GM21619 (cell line): ENCODE results near the gene NARF.
"Not testable (repeated sequence)": the region's sequence is repeated elsewhere in the genome, so short reads cannot be mapped to it uniquely, and the experiment has no call there.

Experiments
- ATAC-seq: cut with Tn5 transposase; IDR thresholded peaks from one replicate; pipeline ENCODE4 v1.9.1; 2021; ENCODE audit not compliant: unreplicated experiment

Gene NARF

DNA sequence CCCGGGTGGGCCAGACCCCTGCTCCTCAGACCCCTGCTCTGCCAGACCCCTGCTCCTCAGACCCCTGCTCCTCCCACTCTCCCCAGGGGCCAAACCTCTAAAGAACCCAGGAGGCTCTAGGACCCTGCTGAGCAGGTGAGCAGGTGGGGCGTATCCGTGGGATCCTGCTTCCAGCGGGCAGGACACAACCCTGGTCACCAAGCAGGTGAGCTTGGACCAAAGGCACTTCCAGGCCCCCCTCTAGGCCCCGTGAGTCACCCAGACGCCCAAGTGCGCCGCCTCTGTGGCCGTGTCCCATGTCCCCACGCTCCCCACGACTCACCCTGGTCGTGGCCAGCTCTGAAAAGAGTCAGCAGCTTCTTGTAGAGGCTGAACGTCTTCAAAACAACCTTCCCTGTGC, 13.0 kb upstream of the NARF start:
- no peak for ATAC-seq

DNA sequence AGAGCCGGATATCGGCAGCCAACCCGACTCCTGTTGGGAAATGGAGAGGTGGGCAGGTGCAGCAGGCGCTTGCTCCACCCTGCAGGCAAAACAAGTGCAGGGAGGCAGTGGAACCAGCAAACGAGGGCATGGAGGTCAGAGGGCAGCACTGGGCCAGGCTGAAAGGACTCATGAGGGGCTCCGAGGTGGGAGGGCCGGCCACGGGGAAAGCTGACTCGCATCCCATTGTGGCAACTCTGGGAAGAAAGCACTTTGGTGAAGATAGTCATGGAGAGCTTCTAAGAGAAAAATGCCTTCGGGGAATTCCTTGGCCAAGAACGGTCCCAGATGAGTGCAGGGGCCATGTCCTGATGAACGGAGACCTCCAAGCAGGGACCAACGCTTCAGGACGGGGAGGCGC, 12.4 kb upstream of the NARF start:
- no peak for ATAC-seq

DNA sequence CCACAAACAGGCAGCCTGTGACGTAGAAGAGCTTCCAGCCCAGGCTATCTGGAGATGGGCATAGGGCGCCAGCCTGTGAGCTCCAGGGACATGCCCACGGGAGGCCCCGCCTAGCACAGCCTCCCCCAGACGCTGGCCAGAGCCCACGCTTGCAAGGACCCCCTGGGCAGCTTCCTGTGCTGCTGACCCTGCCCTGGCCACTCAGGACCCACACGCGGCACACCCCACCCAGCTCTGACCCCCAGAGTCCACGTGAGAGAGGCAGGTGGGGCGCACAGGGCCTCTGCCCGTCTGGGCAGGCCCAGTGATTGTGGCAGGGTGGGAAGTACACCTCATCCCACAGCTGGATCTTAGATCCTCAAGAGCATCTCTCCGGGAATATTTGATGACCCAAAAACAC, 11.9 kb upstream of the NARF start:
- no peak for ATAC-seq

DNA sequence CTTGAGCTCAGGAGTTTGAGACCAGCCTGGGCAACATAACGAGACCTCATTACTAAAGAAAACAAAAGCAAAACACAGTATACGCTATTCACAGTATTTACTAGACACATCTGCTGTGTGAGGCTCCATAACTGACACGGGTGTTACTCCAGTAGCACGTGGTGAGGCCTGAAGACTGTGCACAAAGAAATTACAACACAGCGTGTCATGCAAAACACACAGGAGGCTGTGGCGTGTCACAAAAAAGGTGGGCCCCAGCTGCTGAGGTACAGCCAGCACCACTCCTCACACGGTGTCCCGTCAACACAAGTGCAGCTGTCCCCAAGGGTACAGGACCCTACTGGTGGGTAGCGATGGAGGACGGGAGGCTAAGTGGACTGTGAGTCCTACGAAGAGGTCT, 10.7 kb upstream of the NARF start:
- ATAC-seq = no peak

DNA sequence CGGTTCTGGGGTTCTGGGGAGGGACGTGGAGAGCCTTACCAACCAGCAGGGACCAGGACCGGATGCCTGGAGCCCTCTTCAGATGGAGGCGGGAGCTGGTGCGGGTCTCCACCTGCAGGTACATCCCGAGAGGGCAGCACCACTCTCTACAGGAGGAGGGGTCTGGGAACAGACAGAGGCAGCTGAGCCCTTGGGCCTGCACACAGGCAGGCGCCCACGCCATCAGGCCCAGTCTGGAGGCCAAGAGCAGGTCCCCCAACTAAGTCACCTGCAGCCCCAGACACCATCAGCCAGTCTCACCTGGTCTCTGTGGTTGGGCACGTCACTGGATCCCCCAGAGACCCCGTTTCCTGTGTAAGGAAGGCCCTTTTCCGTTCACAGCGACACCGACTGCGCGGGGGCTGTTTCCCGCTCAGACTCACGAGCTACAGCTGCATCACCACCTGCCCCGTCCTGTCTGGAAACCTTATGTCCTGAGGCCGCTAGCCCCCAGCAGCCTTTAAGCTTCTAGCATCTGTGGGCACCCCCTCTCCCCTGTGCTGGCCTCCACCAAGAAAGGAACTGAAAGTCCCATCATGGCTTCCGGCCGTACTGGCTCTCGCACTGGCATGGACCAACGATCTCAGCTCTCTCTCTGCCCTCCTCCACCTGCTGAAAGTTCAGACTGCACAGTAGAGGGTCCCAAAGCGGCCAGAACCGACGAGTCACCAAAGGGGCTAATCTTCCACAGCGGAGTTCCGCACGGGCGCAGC, 9.2 kb upstream of the NARF start:
- peak; percentile 52 for ATAC-seq

DNA sequence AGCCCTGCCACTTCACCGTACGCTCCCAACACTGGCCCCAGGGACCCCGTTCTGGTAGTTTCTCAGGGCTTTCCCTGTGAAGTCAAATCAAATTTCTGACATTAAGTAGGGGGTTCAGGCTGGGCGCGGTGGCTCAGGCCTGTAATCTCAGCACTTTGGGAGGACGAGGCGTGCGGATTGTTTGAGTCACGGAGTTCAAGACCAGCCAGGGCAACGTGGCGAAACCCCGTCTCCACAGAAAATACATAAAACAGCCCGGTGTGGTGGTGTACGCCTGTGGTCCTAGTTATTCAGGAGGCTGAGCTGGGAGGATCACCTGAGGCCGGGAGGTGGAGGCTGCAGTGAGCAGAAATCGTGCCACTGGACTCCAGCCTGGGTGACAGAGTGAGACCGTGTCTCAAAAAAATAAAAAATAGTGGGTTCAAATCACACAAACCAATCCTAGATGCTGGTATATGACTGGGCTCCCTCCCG, 8.6 kb upstream of the NARF start:
- no peak for ATAC-seq

DNA sequence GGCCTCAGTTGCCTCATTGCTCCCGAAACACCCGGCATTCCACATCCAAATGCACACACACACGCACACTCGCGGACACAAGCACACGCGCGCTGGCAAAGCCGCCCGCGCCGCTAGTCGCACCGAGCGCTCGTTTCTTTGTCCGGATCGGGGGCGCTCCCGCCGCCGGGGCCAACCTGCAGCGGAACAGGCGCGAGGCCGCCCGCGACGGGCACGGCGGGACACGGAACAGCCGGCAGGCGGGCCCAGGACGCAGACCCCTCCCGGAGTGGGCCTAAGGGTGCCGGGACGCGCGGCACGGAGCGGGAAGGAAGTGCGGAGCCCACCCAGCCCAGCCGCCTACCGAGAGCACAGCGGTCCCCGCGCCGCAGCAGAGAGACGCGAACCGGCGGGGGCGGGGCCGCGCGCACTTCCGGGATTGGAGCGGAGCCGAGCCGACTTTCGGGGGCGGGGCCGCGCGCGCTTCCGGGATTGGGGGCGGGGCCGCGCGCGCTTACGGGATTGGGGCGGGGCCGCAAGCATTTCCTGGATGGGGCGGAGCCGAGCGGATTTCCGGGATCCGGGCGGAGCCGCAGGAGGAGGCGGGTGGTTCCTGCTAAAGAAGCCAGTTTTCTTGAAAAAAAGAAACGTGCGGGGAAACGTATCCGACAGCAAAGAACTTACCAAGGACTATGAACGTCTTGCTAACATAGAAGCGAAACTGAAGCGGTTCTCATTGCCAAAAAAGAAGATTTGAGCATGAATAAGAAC, 8.0 kb upstream of the NARF start, which contains the start of gene CYBC1:
Gene CYBC1 (minus strand): TSS at position 396 of the 750 bp plus-strand sequence. CDS start 1,498 bp downstream, outside the sequence.
- peak; percentile 59 for ATAC-seq

DNA sequence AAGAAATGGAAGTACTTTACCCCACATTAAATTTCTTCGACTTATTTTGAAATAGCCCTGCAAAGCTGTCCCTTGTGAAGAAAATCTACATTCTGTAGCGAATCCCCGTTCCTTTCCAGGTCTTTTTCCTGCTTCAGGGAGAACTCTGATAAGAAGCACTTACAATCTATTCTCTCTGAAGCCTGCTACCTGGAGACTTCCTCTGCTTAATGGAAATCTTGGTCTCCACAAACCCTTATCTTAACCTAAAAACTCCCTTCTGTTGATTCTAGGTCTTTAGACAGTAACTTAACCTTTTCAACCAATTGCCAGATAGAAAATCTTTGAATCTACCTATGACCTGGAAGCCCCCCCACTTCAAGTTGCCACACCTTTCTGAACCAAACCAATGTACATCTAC, 6.4 kb upstream of the NARF start:
- ATAC-seq = no peak

DNA sequence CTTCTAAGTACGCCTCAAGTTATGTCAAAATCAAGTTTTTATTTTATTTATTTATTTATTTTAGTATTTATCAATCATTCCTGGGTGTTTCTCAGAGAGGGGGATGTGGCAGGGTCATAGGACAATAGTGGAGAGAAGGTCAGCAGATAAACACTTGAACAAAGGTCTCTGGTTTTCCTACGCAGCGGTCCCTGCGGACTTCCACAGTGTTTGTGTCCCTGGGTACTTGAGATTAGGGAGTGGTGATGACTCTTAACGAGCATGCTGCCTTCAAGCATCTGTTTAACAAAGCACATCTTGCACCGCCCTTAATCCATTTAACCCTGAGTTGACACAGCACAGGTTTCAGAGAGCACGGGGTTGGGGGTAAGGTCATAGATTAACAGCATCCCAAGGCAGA, 5.4 kb upstream of the NARF start:
- ATAC-seq = not testable (repeated sequence)

DNA sequence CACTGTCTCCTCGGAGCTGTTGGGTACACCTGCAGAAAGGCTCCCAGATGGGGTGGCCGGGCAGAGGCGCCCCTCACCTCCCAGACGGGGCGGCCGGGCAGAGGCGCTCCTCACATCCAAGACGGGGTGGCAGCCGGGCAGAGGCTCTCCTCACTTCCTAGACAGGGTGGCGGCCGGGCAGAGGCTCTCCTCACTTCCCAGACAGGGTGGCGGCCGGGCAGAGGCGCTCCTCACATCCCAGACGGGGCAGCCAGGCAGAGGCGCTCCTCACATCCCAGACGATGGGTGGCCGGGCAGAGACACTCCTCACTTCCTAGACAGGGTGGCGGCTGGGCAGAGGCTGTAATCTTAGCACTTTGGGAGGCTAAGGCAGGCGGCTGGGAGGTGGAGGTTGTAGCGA, 4.8 kb upstream of the NARF start:
- not testable (repeated sequence) for ATAC-seq

DNA sequence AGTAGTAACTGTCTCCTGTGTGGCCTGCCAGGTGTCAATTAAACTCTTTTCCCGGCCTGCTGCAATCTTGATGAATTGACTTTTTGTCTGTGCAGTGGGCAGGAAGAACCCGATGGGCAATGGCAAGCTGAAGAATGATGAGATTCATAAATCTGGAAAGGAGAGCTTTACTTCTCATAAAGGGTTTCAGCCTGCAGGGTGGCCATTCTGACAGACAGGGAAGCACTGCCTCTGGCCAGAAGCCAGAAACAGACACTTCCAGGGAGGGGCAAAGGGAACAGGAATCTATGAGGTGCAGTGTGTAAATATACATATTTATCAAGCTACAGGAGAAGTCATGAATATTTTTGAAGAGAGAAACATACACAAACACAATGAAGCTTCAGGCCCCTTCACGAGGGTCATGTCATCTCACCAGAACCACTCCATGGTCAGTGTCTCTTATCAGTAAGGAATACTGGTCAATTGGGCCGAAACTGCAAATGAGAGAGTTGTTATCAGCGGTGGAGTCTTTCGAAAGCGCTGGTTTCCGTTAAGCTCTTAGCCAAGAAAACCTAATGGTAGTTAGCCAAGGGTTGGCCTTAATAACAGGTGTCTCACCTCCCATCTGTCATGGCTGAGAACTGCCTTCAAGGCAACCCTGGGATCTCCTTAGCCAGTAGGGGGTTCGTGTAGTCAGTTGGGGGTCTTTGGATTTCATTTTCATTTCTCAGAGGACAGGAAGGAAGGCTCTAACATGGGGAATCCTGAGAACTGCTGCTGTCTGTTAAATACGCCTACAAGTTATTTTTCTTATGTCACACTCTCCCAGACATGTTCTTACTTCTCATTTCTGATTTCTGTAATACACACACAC, 1.2 kb upstream of the NARF start:
- ATAC-seq = no peak

DNA sequence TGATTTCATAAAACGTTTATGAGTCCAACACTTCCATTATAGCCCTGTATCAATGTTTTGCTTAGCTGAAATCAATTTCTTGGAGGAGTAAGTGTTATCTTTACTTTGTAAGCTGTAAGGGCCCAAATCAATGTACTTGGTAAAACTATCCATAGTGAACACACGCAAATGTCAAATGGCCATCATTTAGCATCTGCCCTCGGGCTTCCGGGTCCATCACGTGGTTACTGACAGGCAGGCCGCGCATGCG, 687 bp upstream of the NARF start:
- no peak for ATAC-seq

DNA sequence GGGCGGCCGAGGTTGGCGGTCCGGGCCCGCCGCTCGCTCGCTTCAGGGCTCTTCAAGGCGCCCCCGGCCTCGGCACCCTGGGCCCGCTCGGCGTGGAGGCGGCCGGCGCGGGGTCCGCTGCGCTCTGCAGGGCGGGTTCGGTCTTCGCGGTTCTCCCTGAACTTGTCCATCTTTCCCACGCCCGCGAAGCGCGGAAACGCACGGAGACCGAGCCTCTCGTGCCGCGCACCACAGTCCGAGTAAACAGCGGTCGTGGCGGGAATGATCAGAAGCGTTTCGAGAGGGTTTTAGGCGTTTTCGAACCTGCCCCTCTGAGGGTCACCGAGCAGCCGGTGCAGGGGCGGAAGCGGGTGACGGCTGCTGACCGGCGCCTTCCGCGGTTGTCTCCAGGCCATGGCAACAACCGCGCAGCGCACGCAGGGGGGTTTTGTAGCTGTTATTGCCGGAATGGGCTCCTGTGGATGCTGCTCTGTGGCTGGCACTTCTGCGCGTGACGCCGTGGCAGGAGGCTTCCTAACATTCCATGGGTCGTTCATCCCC, 414 bp downstream of the NARF start:
- ATAC-seq = peak; percentile 7

DNA sequence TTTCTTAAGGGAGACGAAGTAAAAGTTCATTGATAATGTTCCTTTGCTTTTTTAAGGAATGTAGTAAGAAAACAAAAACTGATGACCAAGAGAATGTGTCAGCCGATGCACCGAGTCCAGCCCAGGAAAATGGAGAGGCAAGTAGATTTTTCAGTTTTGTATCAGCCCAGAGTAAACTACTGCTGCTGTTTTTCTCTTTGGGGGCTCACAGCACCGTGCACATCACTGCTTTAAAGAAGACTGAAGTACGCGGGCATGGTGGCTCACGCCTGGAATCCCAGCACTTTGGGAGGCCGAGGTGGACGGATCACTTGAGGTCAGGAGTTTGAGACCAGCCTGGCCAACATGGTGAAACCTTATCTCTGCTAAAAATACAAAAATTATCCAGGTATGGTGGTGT, 1.4 kb downstream of the NARF start:
- ATAC-seq = not testable (repeated sequence)

DNA sequence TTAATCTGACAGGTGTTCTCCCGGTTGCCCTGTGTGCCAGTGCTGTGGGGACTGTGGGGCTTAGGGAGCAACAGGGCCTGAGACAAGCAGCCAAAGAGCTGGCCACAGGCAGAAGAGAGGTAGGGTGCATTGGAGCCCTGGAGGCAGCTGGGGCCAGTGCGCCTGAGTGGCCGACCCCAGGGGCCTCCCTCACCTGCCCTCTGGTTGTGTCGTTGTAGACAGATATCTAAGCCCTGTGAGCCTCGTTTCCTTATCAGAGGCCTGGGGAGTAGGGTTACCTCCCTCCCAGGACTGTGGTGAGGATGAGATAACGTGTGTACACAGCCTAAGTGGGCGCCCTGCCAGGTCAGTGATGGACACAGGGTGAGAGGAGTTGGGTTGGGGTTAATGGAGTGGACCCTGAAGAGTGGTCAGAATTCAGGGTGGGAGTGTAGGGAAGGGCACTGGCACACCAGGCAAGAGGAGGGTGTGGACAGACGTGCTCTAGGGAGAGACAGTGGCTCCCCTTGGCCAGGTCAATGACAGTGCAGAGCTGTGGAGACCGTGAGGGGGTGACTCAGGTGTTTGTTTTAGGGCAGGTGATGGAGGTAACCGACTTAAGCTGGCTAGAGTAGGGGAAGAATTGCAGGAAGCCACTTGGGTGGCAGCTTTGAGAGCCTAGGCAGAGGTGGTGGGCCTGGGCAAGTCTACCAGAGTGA, 3.4 kb downstream of the NARF start:
- no peak for ATAC-seq

DNA sequence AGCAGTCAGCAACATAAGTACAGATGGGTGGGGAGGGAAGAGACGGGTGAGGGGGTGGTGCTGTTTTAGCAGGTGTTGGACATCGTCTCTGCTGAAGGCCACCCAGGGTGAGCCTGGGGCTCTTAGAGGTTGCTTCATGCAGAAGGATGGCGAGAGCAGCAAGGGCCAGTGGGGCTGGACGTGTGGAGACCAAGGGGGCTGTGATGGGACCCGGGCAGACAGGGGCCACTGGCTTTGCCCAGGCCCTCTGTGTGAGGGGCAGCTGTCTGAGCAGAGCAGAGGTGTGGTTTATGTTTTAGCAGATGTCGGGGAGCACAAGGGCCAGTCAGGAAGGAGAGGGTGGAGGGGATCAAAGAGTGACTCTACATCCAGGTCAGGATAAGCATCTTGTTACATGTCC, 4.8 kb downstream of the NARF start:
- ATAC-seq = no peak

DNA sequence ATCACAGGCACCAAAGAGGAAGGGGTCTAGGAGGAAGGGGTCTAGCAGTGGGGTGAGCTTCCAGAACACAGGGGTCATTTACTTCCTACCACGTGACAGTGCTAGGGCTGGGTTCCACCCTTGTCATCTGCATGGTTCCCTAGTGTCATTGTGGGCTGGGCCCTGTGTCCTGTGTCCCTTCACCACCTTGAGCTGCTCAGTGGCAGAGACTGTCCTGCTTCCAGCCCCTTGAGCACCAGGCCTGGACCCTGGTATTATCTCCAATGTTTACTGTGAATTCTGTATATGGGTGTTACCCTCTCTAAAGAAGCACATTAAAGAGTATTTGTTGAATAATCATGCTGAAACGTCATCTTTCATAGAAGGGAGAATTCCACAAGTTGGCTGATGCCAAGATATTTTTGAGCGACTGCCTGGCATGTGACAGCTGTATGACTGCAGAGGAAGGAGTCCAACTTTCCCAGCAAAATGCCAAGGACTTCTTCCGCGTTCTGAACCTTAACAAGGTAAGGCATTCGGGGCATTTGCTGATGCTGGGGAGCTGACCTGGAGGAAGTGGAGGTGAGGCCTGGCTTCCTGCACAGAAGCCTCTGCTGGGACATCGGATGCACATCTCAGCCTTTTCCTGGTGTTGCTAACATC, 5.5 kb downstream of the NARF start:
- ATAC-seq = no peak

DNA sequence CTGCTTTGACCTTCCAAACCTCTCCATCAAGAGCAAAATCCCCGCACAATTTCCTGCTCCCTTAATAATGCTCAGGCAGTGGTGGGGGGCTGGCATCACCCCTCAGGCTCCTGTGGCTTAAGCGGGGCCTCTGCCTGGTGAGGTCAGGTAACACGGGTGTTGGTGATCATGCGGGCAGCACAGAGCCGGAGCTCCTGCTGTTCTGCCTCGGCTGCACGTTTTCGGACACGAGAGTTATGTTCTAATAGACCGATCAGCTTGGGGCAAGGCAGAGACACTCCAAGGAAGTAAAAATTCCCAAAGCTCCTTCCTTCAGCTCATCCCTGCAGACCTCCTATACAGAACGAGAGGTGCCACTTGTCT, 6.0 kb downstream of the NARF start:
- ATAC-seq = no peak

DNA sequence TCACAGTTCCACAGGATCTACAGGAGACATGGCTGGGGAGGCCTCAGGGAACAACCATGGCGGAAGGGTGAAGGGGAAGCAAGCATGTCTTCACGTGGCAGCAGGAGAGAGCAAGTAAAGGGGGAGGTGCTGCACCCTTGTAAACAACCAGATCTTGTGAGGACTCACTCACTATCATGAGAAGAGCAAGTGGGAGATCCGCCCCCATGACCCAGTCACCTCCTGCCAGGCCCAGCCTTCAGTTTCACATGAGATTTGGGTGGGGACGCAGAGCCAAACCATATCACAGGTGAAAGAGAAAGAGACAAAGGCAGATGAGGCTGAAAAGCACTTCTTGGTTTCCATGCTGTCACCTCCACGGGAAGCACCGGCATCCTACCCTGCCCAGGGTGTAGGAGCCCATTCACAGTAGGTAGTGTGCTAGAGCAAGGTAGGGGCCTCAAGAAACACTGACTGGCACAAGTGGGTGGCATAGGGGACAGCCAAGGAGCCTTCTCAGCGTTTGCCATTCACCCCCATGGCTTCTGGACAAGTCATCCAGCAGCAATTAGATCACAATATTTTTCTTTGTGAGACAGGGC, 6.6 kb downstream of the NARF start:
- no peak for ATAC-seq

DNA sequence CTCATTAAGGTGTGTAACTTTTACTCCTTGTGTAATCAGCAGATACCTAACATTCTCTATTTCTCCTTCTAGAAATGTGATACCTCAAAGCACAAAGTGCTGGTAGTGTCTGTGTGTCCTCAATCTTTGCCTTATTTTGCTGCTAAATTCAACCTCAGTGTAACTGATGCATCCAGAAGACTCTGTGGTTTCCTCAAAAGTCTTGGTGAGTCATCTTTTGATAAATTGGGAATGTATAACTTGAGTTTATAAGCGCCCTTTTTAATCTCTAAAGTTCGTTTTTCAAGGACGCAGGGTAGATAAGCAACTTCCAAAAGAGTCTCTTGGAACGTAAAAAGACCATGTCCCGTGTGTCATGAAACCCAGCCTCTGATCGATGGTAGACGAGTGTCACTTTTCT, 10.2 kb downstream of the NARF start:
- ATAC-seq = no peak
